ENCODE measurements around the gene ARHGAP10.
"Not testable (repeated sequence)": the region's sequence is repeated elsewhere in the genome, so short reads cannot be mapped to it uniquely, and the experiment has no call there.

The ARHGAP10 gene

DNA sequence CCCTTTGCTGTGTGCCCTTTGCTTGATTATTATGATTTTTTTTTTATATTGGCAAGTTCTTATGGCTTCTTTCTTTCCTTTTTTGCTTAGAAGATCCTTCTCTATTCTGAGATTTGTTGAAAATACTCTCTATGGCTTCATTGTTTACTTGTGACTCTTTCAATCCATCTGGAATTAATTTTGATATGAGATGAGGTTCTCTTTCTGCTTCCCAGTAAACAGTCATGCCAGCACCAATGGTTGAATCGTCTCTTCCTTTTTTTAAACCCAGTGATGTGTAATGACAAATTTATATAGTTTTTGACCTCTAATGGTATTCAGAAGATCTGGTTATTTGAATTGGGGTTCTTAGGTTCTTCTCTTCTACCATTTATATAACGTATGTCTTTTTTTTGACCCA lies 121.8 kb downstream of the ARHGAP10 start:
- no peak for DNase-seq

DNA sequence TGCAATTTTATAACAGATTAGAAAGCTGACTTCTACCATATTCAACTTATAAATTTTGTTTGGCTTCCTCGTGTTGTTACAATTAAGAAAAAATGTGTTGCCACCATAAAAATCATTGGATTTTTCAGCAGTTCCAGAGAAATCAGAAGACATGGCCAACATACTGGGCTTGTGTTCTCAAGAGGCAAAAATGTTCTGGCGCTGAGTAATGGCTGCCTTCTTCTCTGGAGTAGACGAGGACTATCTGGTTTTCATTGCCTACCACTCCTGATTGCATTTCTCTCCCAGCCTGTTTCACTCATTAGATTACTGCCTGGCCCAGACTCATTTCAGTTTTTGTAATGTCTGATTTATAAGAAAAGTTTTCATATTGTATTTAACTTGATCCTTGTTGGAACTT lies 122.3 kb downstream of the ARHGAP10 start:
- no peak for DNase-seq

DNA sequence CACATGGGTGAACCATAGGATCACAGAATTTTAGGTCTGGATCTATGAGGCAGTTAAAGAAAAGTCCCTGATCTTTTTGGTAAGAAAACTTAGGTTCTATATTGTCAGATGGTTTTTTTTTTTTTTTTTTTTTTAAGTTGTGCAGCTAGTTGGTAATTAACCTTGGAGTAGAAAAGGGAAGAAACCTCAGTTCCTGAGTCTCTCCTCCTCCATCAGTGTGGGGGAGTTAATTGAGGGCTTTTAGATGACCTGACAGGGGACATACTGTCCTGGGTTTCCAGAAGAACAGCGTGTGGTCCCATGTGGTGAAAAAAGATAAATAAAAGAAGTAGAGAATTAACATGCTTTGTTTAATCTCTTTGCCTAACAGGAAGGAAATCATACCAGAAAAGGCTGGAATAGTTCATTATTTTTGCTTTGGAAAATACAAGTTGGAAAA lies 123.7 kb downstream of the ARHGAP10 start:
- DNase-seq: no peak

DNA sequence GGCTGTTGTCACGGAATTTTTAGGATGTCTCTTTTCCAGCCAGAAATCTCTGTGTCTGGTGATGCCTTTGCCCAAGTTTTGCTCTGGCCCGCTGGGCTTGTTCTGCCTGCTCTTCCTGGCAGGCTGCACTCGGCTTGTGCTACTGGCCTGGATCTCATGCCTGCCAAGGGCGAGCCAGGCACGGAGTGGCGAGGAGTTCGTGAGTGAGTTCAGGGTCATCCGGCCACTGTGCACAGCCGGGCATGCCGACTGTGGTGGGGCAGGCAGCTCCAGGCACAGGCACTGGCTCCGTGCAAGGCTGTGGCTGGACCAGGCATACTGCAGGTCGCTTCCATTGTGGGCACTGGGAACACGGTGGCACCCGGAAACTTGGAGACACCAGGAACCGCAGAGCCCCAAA lies 129.1 kb downstream of the ARHGAP10 start:
- no peak for DNase-seq

DNA sequence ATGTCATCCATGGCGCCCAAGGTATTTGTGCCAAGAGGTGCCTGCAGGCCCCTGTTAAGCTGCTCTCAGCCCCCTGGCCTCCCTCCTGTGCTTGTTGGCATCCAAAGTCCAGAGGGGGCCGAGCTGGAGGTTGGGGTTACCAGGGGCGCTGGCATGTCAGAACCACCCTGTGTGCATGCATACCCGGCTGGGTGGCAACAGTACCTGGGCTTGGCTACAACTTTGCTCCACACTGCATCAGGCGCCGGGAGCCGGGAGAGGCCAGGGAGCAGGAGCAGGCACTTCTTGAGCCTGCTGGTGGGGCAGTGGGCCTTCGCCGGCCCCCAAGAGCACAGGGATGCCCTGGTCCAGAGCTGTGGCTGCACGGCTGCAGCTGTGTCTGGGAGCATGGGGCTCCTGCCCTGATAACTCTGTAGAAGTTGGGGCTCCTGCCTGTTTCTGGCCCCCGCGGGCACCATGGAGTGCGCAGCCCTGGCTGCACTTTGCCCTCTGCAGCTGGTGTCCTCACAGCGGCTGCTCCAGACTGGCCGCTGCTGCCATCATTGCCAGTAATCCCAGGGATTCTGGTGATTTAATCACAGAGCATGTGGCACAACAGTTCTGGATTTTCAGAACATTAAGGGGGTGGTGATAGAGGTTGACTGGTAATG lies 130.3 kb downstream of the ARHGAP10 start:
- DNase-seq: no peak

DNA sequence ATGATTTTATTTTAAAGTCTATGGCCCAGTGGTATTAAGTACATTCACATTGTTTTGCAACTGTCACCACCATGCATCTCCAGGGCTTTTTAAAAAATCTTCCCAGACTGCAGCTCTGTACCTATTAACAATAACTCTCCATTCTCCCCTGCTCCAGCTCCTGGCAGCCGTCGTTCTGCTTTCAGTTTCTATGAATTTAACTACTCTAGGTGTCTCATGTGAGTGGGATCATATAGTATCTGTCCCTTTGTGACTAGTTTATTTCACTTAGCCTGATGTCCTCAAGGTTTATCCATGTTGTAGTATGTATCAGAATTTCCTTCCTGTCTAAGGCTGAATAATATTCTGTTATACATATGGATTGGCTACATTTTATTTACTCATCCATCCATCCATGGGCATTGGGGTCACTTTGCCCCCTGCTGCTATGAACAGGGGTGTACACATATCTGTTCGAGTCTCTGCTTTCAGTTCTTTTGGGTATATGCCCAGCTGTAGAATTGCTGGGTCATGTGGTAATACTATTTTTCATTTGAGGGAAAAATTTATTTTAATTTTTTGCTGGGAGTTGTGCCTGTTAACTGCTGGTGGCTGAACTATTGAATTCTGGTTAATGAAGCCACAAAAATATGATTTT lies 131.3 kb downstream of the ARHGAP10 start:
- DNase-seq: no peak

DNA sequence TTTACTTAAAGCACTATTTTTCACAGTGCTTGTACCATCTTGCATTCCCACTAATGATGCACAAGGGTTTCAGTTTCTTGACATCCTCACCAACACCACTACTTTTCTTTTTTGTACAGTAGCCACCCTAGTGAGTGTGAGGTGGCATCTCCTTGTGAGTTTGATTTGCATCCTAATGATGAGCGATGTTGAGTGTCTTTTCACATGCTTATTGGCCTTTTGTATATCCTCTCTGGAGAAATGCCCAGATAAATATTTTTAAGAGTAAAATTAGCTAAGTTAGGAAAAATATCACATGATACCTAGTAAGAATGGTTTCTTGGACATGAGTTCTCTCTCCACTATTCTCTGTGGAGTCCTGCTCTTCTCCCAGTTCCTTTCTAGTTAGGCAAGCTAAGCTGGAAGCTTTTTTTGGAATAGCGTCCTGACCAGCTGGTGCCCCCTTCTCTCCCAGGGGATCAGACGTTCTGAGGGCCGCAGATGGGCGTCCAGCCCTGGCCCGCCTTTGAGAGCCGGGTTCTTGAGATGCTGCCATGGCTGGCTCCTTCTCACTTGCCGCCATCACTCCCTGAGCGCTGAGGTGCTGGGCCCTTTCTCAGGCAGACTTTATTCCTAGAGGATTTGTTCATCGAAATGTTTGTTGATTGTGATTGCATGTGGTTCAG lies 132.1 kb downstream of the ARHGAP10 start:
- no peak for DNase-seq

DNA sequence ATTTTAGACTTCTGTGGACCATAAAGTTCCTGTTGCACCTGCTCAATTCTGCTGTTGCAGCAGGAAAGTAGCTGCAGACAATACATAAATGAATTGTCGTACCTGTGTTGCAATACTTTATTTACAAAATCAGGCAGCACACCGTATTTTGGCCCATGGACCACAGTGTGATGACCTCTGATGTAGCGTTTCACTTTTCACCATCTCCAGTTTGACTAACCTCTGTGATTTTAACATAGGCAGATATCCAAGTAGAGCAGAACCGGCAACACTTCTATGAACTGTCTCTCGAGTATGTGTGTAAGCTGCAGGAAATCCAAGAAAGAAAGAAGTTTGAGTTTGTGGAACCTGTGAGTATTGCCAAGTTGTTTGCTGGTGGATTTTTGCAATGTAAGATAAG lies 132.7 kb downstream of the ARHGAP10 start:
- DNase-seq: no peak

DNA sequence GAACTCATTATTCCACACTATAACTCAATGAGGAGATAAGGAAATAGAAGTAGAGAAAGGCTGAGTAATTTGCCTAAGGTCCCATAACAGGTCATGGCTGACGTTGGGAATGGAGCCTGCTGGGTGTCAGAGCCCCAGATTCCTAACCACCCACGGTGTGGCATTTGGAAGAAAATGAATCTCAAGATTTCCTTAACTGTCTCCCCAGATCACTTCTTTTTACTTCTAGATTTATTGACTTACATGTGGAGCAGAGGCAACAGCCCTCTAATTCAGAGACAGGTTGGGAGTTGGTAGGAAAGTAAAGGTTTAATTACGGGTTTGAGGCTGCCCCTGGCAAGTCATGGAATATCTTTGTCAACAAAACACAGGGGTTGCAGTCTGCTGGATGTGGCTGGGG lies 134.0 kb downstream of the ARHGAP10 start:
- DNase-seq: no peak

DNA sequence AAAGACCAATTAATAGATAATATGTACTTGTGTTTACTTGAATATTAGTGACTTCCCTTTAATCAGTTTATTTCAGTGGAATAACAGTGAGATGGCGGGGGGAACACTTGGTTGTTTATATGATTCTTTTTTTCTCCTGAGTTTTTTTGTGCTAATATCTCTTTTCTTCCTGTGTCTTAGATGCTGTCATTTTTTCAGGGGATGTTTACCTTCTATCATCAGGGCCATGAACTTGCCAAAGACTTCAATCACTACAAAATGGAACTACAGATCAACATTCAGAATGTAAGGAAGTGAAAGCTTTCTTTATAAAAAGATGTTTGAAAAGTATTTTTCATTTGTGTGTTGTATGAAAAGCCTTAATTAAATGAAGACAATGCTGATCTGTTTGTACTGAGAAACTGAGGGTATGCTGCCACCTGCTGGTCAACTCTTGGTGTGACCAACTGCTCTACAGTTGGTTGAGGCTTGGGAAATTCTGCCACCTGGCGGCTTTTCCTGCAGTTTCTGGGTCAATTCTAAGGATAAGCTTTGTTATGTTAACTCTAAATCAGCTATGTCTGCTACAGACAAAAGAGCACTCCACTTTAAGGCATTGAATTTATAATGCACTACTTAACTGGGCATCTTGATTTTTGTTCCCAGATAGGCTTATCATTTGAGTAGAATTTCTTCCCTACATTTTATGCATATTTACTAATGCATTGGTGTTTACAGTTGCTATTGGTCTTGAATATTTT lies 134.8 kb downstream of the ARHGAP10 start:
- peak; percentile 80 for DNase-seq

DNA sequence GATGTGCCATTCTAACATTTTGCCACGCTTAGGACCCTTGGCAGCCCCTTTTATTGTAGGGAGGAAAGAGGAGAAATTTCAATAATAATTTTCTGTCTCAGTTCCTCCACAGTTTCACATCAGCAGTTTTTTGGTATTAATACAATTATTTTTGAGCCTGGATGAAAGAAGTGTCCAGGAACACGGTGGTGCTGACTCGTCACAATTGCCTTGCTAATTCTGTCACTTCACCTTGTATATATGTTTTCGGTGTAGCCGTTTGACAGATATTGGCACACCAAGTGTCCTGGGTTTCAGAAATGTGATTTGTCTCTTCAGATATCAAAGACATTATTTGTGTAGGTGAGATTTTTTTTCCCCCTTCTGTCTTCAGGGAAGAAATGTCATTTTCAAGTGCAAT lies 142.2 kb downstream of the ARHGAP10 start:
- no peak for DNase-seq

DNA sequence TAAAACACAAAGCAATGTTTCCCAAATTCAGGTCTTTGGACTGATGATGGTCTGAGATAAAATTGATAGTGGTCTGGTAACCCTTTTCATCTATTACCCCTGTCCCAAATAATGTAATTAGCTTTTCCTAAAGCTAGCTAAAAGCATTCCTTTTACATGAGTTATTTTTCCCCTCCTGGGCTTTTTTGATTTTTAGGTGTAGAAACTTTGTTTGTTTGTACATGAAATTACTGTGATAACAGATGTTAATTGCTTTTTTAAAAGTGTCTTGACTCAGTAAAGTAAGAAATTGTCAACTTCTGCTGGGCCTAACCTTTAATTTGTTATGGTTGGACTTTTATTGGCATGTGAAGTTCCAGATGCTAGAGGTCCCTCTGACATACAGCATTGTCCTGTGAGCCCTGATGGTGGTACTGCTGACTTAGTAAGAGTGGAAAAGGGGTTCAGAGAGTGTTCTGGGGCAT lies 145.5 kb downstream of the ARHGAP10 start:
- no peak for DNase-seq

DNA sequence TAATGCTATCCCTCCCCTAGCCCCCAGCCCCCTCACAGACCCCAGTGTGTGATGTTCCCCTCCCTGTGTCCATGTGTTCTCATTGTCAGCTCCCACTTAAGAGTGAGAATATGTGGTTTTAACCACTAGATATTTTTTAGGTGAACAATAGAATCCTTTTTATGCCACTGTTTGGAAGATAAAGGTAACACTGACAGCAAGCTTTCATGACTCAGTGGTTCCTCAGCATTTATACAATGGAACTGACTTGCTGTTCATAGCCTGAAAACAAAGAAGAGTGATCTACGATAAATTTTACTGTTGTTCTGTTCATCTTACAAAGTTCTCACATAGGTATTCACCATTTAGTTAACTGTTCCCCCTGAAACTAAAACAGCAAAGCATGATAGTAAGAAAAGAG lies 147.8 kb downstream of the ARHGAP10 start:
- no peak for DNase-seq

DNA sequence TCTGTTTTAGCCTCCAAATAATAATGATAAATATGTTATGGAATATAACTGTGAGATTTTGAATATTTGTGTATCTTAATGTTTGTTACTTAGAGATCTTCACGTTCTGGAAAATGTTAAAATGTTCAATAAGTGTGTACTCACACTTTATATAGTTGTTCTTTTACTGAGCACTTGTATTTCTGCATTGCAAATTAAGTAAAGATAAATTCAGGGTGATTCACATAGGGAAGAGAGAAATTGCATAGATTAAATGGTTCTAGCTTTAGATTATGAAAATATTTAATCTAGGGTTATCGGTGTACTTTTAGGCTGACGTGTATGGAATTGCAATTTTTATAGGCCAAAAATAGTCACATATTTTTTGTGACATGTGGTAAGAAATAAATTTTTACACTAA lies 148.6 kb downstream of the ARHGAP10 start:
- DNase-seq: no peak

DNA sequence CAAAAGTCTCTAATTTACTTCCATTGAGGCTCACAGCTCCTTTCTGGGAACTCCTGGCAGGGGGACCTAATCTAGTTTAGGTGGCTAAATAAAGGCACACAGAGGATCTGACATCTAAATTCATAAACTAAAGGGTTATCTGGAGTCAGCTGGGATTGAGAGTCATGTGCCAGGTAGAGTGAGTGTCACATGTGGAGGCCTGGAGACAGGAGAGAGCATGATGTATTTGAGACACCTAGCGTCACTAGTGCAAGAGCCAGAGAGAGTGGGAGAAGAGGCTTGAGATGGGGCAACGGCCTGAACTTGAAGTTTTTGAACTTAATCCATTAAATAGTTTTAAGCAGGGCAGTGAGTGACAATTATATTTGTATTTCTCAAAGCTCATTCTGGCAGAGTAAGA lies 152.6 kb downstream of the ARHGAP10 start:
- no peak for DNase-seq

DNA sequence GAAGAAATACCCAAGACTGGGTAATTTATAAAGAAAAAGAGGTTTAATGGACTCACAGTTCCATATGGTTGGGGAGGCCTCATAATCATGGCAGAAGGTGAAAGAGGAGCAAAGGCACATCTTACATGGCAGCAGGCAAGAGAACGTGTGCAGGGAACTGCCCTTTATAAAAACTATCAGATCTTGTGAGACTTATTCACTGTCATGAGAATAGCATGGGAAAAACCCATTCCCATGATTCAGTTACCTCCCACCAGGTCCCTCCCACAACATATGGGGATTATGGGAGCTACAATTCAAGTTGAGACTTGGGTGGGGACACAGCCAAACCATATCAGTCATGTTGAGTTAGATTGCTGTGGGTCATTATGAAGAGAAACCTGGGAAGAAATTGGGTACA lies 153.3 kb downstream of the ARHGAP10 start:
- not testable (repeated sequence) for DNase-seq

DNA sequence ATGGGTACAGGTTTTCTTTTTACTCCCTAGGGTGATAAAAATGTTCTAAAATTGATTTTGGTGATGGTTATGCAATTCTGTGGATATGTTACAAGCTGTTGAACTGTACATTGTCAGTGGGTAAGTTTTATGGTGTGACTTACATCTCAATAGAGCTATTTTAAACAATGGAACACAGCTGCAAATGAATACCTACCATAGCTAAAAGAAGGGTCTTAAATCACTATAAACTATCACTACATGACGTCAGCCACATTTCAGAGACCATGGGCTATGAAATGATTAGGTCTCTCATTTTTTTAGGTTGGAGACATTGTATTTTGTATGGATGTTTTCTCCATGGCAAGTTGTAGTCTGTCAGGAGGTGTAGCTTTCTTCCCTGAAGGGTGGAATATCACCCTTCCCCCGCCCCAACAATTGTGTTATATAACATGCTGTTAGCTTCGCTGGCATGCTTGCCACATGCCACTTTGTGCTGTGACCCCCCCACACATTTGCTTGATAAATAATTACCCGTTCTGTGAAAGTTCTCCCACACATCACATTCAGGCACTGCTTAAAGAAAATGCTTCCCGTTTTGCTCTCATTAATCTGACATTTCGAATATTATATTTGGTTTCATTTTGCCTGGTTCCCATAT lies 159.7 kb downstream of the ARHGAP10 start:
- no peak for DNase-seq

DNA sequence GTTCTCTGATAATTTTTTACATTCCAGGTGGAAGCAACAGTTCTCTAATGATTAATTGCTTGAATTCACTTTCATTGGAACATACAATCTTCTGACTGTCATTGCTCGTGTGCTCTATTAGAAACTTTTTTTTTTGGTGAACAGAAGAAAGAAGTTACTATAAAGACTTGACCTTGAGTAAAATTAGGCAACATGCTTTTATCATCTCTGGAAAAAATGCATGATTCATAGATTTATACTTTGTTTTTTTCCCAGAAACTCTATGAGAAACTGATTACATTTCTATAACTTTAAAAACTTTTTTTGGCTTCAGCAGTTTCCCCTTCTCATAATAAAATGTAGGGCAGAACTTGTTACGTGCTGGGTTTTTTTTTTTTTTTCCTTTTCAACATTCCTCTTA lies 167.6 kb downstream of the ARHGAP10 start:
- no peak for DNase-seq

DNA sequence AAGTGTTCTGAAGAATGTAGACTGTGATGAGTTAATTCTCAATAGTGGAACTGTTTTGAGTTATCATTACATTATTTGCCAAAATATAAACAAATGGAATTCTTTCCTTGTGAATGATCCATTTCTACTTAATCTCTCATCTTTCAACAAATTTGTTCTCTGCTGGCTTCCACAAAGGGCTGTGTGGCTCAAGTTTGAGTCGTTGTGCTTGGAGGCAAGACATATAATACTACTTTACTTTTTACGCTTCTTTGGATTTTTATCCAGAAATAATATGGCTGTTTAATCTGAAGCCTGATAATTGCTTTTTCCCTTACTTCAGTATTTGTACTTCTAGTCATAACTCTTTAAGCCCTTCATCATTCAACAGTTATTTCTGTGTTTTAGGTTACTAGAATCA lies 169.5 kb downstream of the ARHGAP10 start:
- no peak for DNase-seq

DNA sequence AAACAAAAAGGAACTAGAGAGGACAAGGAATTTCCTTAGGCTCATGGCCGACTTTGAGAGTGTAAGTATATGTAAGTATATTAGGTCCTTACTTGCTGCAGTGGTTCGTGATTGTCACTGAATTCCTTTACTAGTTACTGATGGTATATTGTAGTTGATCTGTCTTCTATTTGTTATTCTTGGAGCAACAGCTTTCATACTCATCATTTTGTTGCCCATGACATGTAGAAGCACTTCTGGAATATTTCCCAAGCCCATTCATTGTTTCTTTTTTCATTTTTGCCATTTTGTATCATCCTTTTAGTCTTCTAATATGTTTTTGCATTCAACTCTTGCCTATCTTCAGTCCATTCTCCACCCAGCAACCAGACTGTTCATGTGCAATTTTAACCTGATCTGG lies 170.0 kb downstream of the ARHGAP10 start:
- no peak for DNase-seq

DNA sequence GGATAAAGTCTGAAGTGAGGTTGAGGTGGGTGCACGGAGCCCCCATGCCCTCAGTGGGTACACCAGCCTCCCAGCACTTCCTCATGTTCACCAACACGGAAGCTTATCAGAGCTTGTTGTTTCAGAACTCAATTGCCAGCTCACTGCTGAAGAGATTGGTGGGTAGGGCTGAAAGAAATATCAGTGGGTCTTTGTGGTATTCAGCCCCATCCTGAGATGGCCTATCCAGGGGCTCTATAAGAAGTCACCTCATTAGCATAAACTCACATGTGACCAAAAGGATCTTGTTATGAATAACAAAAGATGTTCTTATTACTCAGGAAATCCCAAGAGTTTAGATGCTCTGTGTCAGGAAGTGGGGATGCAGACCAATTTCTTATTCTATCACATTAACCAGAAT lies 177.3 kb downstream of the ARHGAP10 start:
- DNase-seq: no peak

DNA sequence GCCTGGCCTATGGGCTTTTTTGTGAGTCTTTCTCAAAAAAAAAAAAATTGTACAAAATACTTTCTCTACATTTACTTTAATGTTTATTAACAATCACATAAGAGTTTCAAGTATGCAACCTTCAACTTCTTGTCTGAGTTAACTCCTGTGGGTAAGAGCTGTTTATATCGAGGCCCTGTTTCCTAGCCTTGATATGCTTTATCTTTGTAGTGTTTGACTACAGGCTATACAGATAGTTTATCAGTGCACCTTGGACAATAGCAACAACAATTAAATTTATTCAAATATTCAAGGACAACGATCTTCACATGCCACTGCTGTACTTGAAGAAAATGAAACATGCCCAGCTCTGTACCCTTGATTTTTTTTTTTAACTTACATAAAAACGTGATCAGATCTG lies 178.4 kb downstream of the ARHGAP10 start:
- DNase-seq: no peak

DNA sequence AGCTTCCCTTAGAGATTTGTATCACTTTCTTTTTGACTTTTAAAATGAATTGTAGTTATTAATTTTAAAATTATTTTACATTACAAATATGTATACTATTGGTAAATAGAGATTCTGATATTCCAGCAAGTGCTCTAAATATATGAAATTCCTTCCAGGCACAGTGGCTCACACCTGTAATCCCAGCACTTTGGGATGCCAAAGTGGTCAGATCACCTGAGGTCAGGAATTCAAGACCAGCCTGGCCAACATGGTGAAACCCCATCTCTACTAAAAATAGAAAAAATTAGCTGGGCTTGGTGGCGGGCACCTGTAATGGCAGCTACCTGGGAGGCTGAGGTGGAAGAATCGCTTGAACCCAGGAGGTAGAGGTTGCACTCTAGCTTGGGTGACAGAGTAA lies 180.2 kb downstream of the ARHGAP10 start:
- DNase-seq: not testable (repeated sequence)
